ENCODE data around the gene SLC19A2.

SLC19A2 gene

GRCh38 chr1:169497317-169497716 lies 11.6 kb upstream of the SLC19A2 start:
- no peak for DNase-seq (ENCODE audit: low spot score)
- no peak for ATAC-seq (ENCODE audit: low read depth)

GRCh38 chr1:169495916-169496315 lies 10.2 kb upstream of the SLC19A2 start:
- Histone ChIP-seq H3K4me1 (ENCODE audit: insufficient read depth, poor library complexity, severe bottlenecking) (peaks cover 5% of the 10 kb centered on the region), H3K27ac (ENCODE audit: poor library complexity, severe bottlenecking) (no peak overlapping the region), H3K36me3 (ENCODE audit: low read depth) (no peaks in the 10 kb centered on the region), H3K27me3 (ENCODE audit: insufficient read depth, poor library complexity, severe bottlenecking) (no peaks in the 10 kb centered on the region), H3K9me3 (ENCODE audit: severe bottlenecking) (no peaks in the 10 kb centered on the region), H3K4me3 (ENCODE audit: severe bottlenecking) (no peak overlapping the region)
- no peak for TF ChIP-seq CTCF (IDR thresholded peaks at IDR 0.05; ENCODE audit: poor library complexity, severe bottlenecking)
- ATAC-seq (ENCODE audit: low read depth), result no peak
- no peak for DNase-seq (ENCODE audit: low spot score)

More at GRCh38 chr1:169497317-169497716, 11.6 kb upstream of the SLC19A2 start:
- no peak for TF ChIP-seq CTCF (IDR thresholded peaks at IDR 0.05; ENCODE audit: poor library complexity, severe bottlenecking)
- no peaks in the 10 kb centered on the region for H3K36me3 ChIP-seq (ENCODE audit: low read depth)
- H3K27me3 ChIP-seq (ENCODE audit: insufficient read depth, poor library complexity, severe bottlenecking), result no peaks in the 10 kb centered on the region
- H3K4me3 ChIP-seq (ENCODE audit: severe bottlenecking), result no peak overlapping the region
- no peak overlapping the region for H3K27ac ChIP-seq (ENCODE audit: poor library complexity, severe bottlenecking)
- H3K4me1 ChIP-seq (ENCODE audit: insufficient read depth, poor library complexity, severe bottlenecking), result peaks cover 5% of the 10 kb centered on the region
- H3K9me3 ChIP-seq (ENCODE audit: severe bottlenecking), result no peaks in the 10 kb centered on the region

GRCh38 chr1:169495046-169495775 lies 9.5 kb upstream of the SLC19A2 start:
- Histone ChIP-seq H3K27me3 (ENCODE audit: insufficient read depth, poor library complexity, severe bottlenecking) (no peaks in the 10 kb centered on the region), H3K4me1 (ENCODE audit: insufficient read depth, poor library complexity, severe bottlenecking) (peaks cover 5% of the 10 kb centered on the region), H3K4me3 (ENCODE audit: severe bottlenecking) (no peak overlapping the region), H3K27ac (ENCODE audit: poor library complexity, severe bottlenecking) (no peak overlapping the region), H3K36me3 (ENCODE audit: low read depth) (no peaks in the 10 kb centered on the region), H3K9me3 (ENCODE audit: severe bottlenecking) (no peaks in the 10 kb centered on the region)
- DNase-seq (ENCODE audit: low spot score) (no peak), ATAC-seq (ENCODE audit: low read depth) (no peak)
- no peak for TF ChIP-seq CTCF (IDR thresholded peaks at IDR 0.05; ENCODE audit: poor library complexity, severe bottlenecking)

GRCh38 chr1:169494343-169494742 lies 8.6 kb upstream of the SLC19A2 start:
- Histone ChIP-seq H3K36me3 (ENCODE audit: low read depth) (no peaks in the 10 kb centered on the region), H3K27ac (ENCODE audit: poor library complexity, severe bottlenecking) (no peak overlapping the region), H3K27me3 (ENCODE audit: insufficient read depth, poor library complexity, severe bottlenecking) (no peaks in the 10 kb centered on the region), H3K4me1 (ENCODE audit: insufficient read depth, poor library complexity, severe bottlenecking) (peaks cover 5% of the 10 kb centered on the region), H3K4me3 (ENCODE audit: severe bottlenecking) (no peak overlapping the region), H3K9me3 (ENCODE audit: severe bottlenecking) (no peaks in the 10 kb centered on the region)
- TF ChIP-seq CTCF (IDR thresholded peaks at IDR 0.05; ENCODE audit: poor library complexity, severe bottlenecking), result no peak
- ATAC-seq (ENCODE audit: low read depth) (no peak), DNase-seq (ENCODE audit: low spot score) (no peak)

- no peak for ATAC-seq (ENCODE audit: low read depth)
- H3K4me1 ChIP-seq (ENCODE audit: insufficient read depth, poor library complexity, severe bottlenecking), result peaks cover 5% of the 10 kb centered on the region
- no peak overlapping the region for H3K27ac ChIP-seq (ENCODE audit: poor library complexity, severe bottlenecking)
- no peaks in the 10 kb centered on the region for H3K9me3 ChIP-seq (ENCODE audit: severe bottlenecking)
- TF ChIP-seq CTCF (IDR thresholded peaks at IDR 0.05; ENCODE audit: poor library complexity, severe bottlenecking), result no peak
- no peak for DNase-seq (ENCODE audit: low spot score)
- H3K27me3 ChIP-seq (ENCODE audit: insufficient read depth, poor library complexity, severe bottlenecking), result no peaks in the 10 kb centered on the region
- no peak overlapping the region for H3K4me3 ChIP-seq (ENCODE audit: severe bottlenecking)
- no peaks in the 10 kb centered on the region for H3K36me3 ChIP-seq (ENCODE audit: low read depth)
Observed at GRCh38 chr1:169493251-169493650, 7.5 kb upstream of the SLC19A2 start.

Data from RWPE2 (cell line).